WTC11 (cell line): ENCODE results near the gene PACSIN1.

Experiments
- IRF2 ChIP-seq: sonication (generic); formaldehyde crosslinking; IDR thresholded peaks from 2 replicates; pipeline ENCODE4 v1.8.0; 2022; ENCODE audit warnings: low read depth, missing genetic modification reagents, borderline replicate concordance
- NFATC4 ChIP-seq: fragments of 250-450 bp; sonication (Bioruptor Pico); IDR thresholded peaks from 2 replicates; pipeline ENCODE4 v1.9.0; 2021; ENCODE audit warnings: mild to moderate bottlenecking
- NR1H2 ChIP-seq: sonication (generic); formaldehyde crosslinking; IDR thresholded peaks from 2 replicates; pipeline ENCODE4 v1.9.0; 2021; ENCODE audit warnings: mild to moderate bottlenecking, moderate library complexity, missing genetic modification reagents
- ZNF138 ChIP-seq: sonication (generic); formaldehyde crosslinking; conservative IDR thresholded peaks from 2 replicates; pipeline ENCODE4 v1.8.1; 2022; ENCODE audit warnings: mild to moderate bottlenecking, moderate library complexity, missing genetic modification reagents
- TF ChIP-seq, protein P1 (sequence below): fragments of 200-600 bp; IDR thresholded peaks from 2 replicates; pipeline ENCODE4 v1.8.0; 2022; ENCODE audit warnings: antibody characterized with exemption
- TF ChIP-seq, protein P2 (sequence below): sonication (generic); formaldehyde crosslinking; IDR thresholded peaks from 2 replicates; pipeline ENCODE4 v1.8.1; 2022; ENCODE audit warnings: missing genetic modification reagents, borderline replicate concordance
- TF ChIP-seq, protein P3 (sequence below): sonication (generic); formaldehyde crosslinking; conservative IDR thresholded peaks from 2 replicates; pipeline ENCODE4 v1.8.1; 2023; ENCODE audit warnings: mild to moderate bottlenecking, low read depth, missing genetic modification reagents, moderate library complexity
- TF ChIP-seq, protein P4 (sequence below): sonication (generic); formaldehyde crosslinking; IDR thresholded peaks from 2 replicates; pipeline ENCODE4 v1.8.0; 2022; ENCODE audit warnings: mild to moderate bottlenecking, missing genetic modification reagents
- TF ChIP-seq, protein P5 (sequence below): sonication (generic); formaldehyde crosslinking; IDR thresholded peaks from 2 replicates; pipeline ENCODE4 v1.8.1; 2023; ENCODE audit warnings: mild to moderate bottlenecking, moderate library complexity, missing genetic modification reagents

DNA sequence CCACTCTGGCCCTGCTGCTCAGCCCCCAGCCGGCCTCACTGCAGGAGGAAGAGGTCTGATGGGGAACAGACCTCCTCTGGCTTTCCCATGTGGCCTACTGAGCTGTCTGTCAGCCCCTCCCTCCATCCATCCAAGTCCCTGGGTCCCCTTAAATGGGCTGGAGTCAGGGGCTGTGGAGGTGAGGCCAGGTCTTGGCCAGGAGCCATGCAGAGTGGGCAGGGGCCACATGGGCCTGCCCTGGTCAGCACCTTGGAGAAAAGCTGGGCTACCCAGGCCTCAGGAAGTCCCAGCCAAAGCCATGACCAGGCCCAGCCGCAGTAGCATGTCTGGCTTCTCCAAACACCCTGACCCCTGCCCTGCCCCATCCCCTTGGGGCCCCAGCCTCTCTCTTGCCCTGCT lies 83.9 kb downstream of the PACSIN1 start:
- TF ChIP-seq, protein P1, sequence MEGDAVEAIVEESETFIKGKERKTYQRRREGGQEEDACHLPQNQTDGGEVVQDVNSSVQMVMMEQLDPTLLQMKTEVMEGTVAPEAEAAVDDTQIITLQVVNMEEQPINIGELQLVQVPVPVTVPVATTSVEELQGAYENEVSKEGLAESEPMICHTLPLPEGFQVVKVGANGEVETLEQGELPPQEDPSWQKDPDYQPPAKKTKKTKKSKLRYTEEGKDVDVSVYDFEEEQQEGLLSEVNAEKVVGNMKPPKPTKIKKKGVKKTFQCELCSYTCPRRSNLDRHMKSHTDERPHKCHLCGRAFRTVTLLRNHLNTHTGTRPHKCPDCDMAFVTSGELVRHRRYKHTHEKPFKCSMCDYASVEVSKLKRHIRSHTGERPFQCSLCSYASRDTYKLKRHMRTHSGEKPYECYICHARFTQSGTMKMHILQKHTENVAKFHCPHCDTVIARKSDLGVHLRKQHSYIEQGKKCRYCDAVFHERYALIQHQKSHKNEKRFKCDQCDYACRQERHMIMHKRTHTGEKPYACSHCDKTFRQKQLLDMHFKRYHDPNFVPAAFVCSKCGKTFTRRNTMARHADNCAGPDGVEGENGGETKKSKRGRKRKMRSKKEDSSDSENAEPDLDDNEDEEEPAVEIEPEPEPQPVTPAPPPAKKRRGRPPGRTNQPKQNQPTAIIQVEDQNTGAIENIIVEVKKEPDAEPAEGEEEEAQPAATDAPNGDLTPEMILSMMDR = no peak
- no peak for TF ChIP-seq NFATC4 (CRISPR knock-in tag)
- TF ChIP-seq, protein P2, sequence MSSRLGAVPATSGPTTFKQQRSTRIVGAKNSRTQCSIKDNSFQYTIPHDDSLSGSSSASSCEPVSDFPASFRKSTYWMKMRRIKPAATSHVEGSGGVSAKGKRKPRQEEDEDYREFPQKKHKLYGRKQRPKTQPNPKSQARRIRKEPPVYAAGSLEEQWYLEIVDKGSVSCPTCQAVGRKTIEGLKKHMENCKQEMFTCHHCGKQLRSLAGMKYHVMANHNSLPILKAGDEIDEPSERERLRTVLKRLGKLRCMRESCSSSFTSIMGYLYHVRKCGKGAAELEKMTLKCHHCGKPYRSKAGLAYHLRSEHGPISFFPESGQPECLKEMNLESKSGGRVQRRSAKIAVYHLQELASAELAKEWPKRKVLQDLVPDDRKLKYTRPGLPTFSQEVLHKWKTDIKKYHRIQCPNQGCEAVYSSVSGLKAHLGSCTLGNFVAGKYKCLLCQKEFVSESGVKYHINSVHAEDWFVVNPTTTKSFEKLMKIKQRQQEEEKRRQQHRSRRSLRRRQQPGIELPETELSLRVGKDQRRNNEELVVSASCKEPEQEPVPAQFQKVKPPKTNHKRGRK (CRISPR knock-in tag) = no peak
- TF ChIP-seq NR1H2 (CRISPR knock-in tag) = no peak
- TF ChIP-seq, protein P3, sequence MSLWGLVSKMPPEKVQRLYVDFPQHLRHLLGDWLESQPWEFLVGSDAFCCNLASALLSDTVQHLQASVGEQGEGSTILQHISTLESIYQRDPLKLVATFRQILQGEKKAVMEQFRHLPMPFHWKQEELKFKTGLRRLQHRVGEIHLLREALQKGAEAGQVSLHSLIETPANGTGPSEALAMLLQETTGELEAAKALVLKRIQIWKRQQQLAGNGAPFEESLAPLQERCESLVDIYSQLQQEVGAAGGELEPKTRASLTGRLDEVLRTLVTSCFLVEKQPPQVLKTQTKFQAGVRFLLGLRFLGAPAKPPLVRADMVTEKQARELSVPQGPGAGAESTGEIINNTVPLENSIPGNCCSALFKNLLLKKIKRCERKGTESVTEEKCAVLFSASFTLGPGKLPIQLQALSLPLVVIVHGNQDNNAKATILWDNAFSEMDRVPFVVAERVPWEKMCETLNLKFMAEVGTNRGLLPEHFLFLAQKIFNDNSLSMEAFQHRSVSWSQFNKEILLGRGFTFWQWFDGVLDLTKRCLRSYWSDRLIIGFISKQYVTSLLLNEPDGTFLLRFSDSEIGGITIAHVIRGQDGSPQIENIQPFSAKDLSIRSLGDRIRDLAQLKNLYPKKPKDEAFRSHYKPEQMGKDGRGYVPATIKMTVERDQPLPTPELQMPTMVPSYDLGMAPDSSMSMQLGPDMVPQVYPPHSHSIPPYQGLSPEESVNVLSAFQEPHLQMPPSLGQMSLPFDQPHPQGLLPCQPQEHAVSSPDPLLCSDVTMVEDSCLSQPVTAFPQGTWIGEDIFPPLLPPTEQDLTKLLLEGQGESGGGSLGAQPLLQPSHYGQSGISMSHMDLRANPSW (CRISPR knock-in tag) = no peak
- TF ChIP-seq, protein P4, sequence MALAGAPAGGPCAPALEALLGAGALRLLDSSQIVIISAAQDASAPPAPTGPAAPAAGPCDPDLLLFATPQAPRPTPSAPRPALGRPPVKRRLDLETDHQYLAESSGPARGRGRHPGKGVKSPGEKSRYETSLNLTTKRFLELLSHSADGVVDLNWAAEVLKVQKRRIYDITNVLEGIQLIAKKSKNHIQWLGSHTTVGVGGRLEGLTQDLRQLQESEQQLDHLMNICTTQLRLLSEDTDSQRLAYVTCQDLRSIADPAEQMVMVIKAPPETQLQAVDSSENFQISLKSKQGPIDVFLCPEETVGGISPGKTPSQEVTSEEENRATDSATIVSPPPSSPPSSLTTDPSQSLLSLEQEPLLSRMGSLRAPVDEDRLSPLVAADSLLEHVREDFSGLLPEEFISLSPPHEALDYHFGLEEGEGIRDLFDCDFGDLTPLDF (CRISPR knock-in tag) = no peak
- TF ChIP-seq IRF2 (CRISPR knock-in tag) = no peak
- TF ChIP-seq, protein P5, sequence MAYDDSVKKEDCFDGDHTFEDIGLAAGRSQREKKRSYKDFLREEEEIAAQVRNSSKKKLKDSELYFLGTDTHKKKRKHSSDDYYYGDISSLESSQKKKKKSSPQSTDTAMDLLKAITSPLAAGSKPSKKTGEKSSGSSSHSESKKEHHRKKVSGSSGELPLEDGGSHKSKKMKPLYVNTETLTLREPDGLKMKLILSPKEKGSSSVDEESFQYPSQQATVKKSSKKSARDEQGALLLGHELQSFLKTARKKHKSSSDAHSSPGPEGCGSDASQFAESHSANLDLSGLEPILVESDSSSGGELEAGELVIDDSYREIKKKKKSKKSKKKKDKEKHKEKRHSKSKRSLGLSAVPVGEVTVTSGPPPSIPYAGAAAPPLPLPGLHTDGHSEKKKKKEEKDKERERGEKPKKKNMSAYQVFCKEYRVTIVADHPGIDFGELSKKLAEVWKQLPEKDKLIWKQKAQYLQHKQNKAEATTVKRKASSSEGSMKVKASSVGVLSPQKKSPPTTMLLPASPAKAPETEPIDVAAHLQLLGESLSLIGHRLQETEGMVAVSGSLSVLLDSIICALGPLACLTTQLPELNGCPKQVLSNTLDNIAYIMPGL (CRISPR knock-in tag) = no peak
- no peak for TF ChIP-seq ZNF138 (CRISPR knock-in tag)
